H9 (cell line): ENCODE data around the gene ADRA2A. TPM values are rescaled to one million over a fixed set of nuclear protein-coding genes. Genes with fewer than 3 reads are reported as not detected.

ENCODE experiments used
- DNase-seq: peaks from one replicate; pipeline ENCODE4 v3.0.0-alpha.2; 2017
- H2AFZ ChIP-seq: one replicate; pipeline ENCODE4 v1.6.1; 2013; ENCODE audit warnings: mild to moderate bottlenecking, low read length, control low read depth, moderate library complexity
- H2AK5ac ChIP-seq: 2 replicates; pipeline ENCODE4 v1.6.1; 2013; ENCODE audit warnings: low read length, control low read depth, mixed read lengths; ENCODE audit not compliant: insufficient read length
- H2BK120ac ChIP-seq: one replicate; pipeline ENCODE4 v1.6.1; 2013; ENCODE audit warnings: low read depth, mild to moderate bottlenecking, low read length, control low read depth, inconsistent platforms; ENCODE audit not compliant: poor library complexity, severe bottlenecking
- H2BK12ac ChIP-seq: 2 replicates; pipeline ENCODE4 v1.6.1; 2013; ENCODE audit warnings: low read length, control low read depth, mixed read lengths, low read depth; ENCODE audit not compliant: insufficient read length
- H2BK15ac ChIP-seq: 2 replicates; pipeline ENCODE4 v1.6.1; 2013; ENCODE audit warnings: low read depth, low read length, control low read depth
- H2BK20ac ChIP-seq: one replicate; pipeline ENCODE4 v1.6.1; 2013; ENCODE audit warnings: low read depth, mild to moderate bottlenecking, low read length, control low read depth, inconsistent platforms; ENCODE audit not compliant: poor library complexity, severe bottlenecking
- H2BK5ac ChIP-seq: 2 replicates; pipeline ENCODE4 v1.6.1; 2013; ENCODE audit warnings: low read length, control low read depth, mixed read lengths; ENCODE audit not compliant: insufficient read length
- H3K14ac ChIP-seq: 2 replicates; pipeline ENCODE4 v1.6.1; 2013; ENCODE audit warnings: low read length, control low read depth; ENCODE audit not compliant: insufficient read depth
- H3K18ac ChIP-seq: 2 replicates; pipeline ENCODE4 v1.6.1; 2013; ENCODE audit warnings: low read depth, mild to moderate bottlenecking, mixed read lengths, low read length, control low read depth; ENCODE audit not compliant: insufficient read length
- H3K23ac ChIP-seq: 2 replicates; pipeline ENCODE4 v1.6.1; 2013; ENCODE audit warnings: low read length, control low read depth, mixed read lengths, low read depth; ENCODE audit not compliant: insufficient read length
- H3K23me2 ChIP-seq: 2 replicates; pipeline ENCODE4 v1.6.1; 2013; ENCODE audit warnings: low read depth, mild to moderate bottlenecking, mixed read lengths, low read length, control low read depth; ENCODE audit not compliant: insufficient read length, poor library complexity, severe bottlenecking
- H3K27ac ChIP-seq: 2 replicates; pipeline ENCODE4 v1.5.1; 2013; ENCODE audit warnings: low read length, control low read depth, mixed read lengths, low read depth; ENCODE audit not compliant: insufficient read length
- H3K27me3 ChIP-seq: 2 replicates; pipeline ENCODE4 v1.6.1; 2013; ENCODE audit warnings: low read length, control low read depth, inconsistent platforms; ENCODE audit not compliant: insufficient read depth
- H3K4ac ChIP-seq: 2 replicates; pipeline ENCODE4 v1.6.1; 2013; ENCODE audit warnings: low read depth, mild to moderate bottlenecking, control low read depth, inconsistent platforms, low read length, moderate library complexity
- H3K4me1 ChIP-seq: 2 replicates; pipeline ENCODE4 v1.6.1; 2013; ENCODE audit warnings: low read length, control low read depth, inconsistent platforms; ENCODE audit not compliant: insufficient read depth
- H3K4me2 ChIP-seq: 2 replicates; pipeline ENCODE4 v1.6.1; 2013; ENCODE audit warnings: low read length, control low read depth, mixed read lengths; ENCODE audit not compliant: insufficient read length, insufficient read depth
- H3K56ac ChIP-seq: 2 replicates; pipeline ENCODE4 v1.6.1; 2013; ENCODE audit warnings: low read depth, mild to moderate bottlenecking, mixed read lengths, low read length, control low read depth; ENCODE audit not compliant: insufficient read length
- H3K79me1 ChIP-seq: 2 replicates; pipeline ENCODE4 v1.6.1; 2013; ENCODE audit warnings: low read depth, mild to moderate bottlenecking, moderate library complexity, low read length, control low read depth, inconsistent platforms; ENCODE audit not compliant: insufficient read depth, poor library complexity, severe bottlenecking
- H3K79me2 ChIP-seq: 2 replicates; pipeline ENCODE4 v1.6.1; 2013; ENCODE audit warnings: low read length, control low read depth, inconsistent platforms; ENCODE audit not compliant: insufficient read depth
- H3K9ac ChIP-seq: 2 replicates; pipeline ENCODE4 v1.6.1; 2013; ENCODE audit warnings: low read length, control low read depth, mixed read lengths; ENCODE audit not compliant: insufficient read length; ENCODE audit errors: extremely low read depth
- H3K9me3 ChIP-seq: one replicate; pipeline ENCODE4 v1.6.1; 2013; ENCODE audit warnings: low read depth, low read length, inconsistent platforms; ENCODE audit not compliant: control insufficient read depth
- H3T11ph ChIP-seq: one replicate; pipeline ENCODE4 v1.6.1; 2013; ENCODE audit warnings: mild to moderate bottlenecking, low read length, control low read depth, inconsistent platforms
- H4K20me1 ChIP-seq: one replicate; pipeline ENCODE4 v1.6.1; 2013; ENCODE audit not compliant: control insufficient read depth, insufficient read length, insufficient read depth
- H4K5ac ChIP-seq: 2 replicates; pipeline ENCODE4 v1.6.1; 2013; ENCODE audit warnings: low read depth, mild to moderate bottlenecking, mixed read lengths, low read length, control low read depth; ENCODE audit not compliant: insufficient read length
- H4K8ac ChIP-seq: replicated peaks from 2 replicates; pipeline ENCODE4 v1.6.1; 2013; ENCODE audit warnings: low read length, control low read depth, mixed read lengths, low read depth; ENCODE audit not compliant: insufficient read length
- H4K91ac ChIP-seq: 2 replicates; pipeline ENCODE4 v1.6.1; 2013; ENCODE audit warnings: low read depth, mild to moderate bottlenecking, moderate library complexity, mixed read lengths, low read length, control low read depth; ENCODE audit not compliant: insufficient read length
- H3K27ac Mint-ChIP-seq, 3 experiments: 2 replicates in 2 of 3; 3 replicates in 1 of 3; pipeline ENCODE4 v1.8.0; 2020 to 2021; ENCODE audit warnings: mixed read lengths in 3 of 3, mild to moderate bottlenecking in 1 of 3, moderate library complexity in 1 of 3
- H3K27me3 Mint-ChIP-seq: 2 replicates; pipeline ENCODE4 v1.8.0; 2021; ENCODE audit warnings: low read depth, mild to moderate bottlenecking, moderate library complexity, mixed read lengths
- H3K36me3 Mint-ChIP-seq, 3 experiments: 2 replicates in 2 of 3; 3 replicates in 1 of 3; pipeline ENCODE4 v1.8.0; 2020 to 2021; ENCODE audit warnings: low read depth in 3 of 3, mixed read lengths in 3 of 3; ENCODE audit not compliant: insufficient read depth in 1 of 3
- H3K4me1 Mint-ChIP-seq, 2 experiments: 2 replicates each; pipeline ENCODE4 v1.8.0; 2020; ENCODE audit warnings: mixed read lengths in 2 of 2
- H3K4me3 Mint-ChIP-seq, 2 experiments: 2 replicates in 1 of 2; 3 replicates in 1 of 2; pipeline ENCODE4 v1.8.0; 2020 to 2021; ENCODE audit warnings: mild to moderate bottlenecking in 2 of 2, mixed read lengths in 2 of 2, moderate library complexity in 1 of 2
- H3K9me3 Mint-ChIP-seq, 2 experiments: 2 replicates in 1 of 2; 3 replicates in 1 of 2; pipeline ENCODE4 v1.8.0; 2020; ENCODE audit warnings: mild to moderate bottlenecking in 2 of 2, mixed read lengths in 2 of 2, moderate library complexity in 1 of 2
- CTCF ChIP-seq: fragments of 200-600 bp; sonication (generic); conservative IDR thresholded peaks from 3 replicates; pipeline ENCODE4 v1.8.0; 2021; ENCODE audit warnings: antibody characterized with exemption, mild to moderate bottlenecking
- WGBS: extraction: QIAGEN DNeasy Blood & Tissue Kit; methylation state at CpG from one replicate; pipeline ENCODE4 v1.1.7; 2013; ENCODE audit warnings: missing lambda C conversion rate, low lambda C conversion rate, mixed read lengths; ENCODE audit not compliant: insufficient read length; ENCODE audit errors: extremely low coverage; 5-methylcytosine and 5-hydroxymethylcytosine counted together
- total RNA-seq: library from RNA; stranded (reverse); gene quantifications from 2 replicates; pipeline ENCODE4 v1.2.1, GENCODE V29; 2021

Gene ADRA2A
- total RNA-seq, 1 experiment from 2014 or later: 1.4 TPM

- Histone ChIP-seq H2BK12ac (no peak overlapping the region), H3K79me2 (no peaks in the 10 kb centered on the region), H2BK120ac (no peak overlapping the region), H3K56ac (no peak overlapping the region), H4K91ac (no peak overlapping the region), H4K8ac (no peak overlapping the region), H3K18ac (no peak overlapping the region), H3K79me1 (no peaks in the 10 kb centered on the region), H3T11ph (no peak overlapping the region), H3K9me3 (peaks cover 5% of the 10 kb centered on the region), H4K20me1 (no peaks in the 10 kb centered on the region), H4K5ac (no peak overlapping the region), H3K9ac (no peak overlapping the region), H2AFZ (no peak overlapping the region), H3K4me1 (no peaks in the 10 kb centered on the region), H2AK5ac (no peak overlapping the region), H3K27me3 (no peaks in the 10 kb centered on the region), H3K14ac (no peak overlapping the region), H2BK20ac (no peak overlapping the region), H3K23me2 (no peaks in the 10 kb centered on the region), H3K27ac (no peak overlapping the region), H3K4me2 (no peak overlapping the region), H2BK15ac (no peak overlapping the region), H2BK5ac (no peak overlapping the region), H3K4ac (no peak overlapping the region), H3K23ac (no peak overlapping the region)
- no peak for DNase-seq
- H3K27ac Mint-ChIP-seq: no peak overlapping the region
- no peak for TF ChIP-seq CTCF
- no peaks in the 10 kb centered on the region for H3K4me1 Mint-ChIP-seq
- no peak overlapping the region for H3K4me3 Mint-ChIP-seq
- peaks cover 8 to 39% (median 24%) of the 10 kb centered on the region in 3 experiments; a peak in 6 of 7 replicates for H3K36me3 Mint-ChIP-seq
- no peaks in the 10 kb centered on the region; the same call in 1 of the 2 replicates for H3K27me3 Mint-ChIP-seq
- no CpG with 5 or more reads among the region's 2 CpGs for WGBS
- peaks cover 52 to 53% of the 10 kb centered on the region in 2 experiments for H3K9me3 Mint-ChIP-seq
Observed at GRCh38 chr10:111039522-111039921, 37.3 kb upstream of the ADRA2A start.
